NCI-H2107 (cell line): ENCODE data around the gene LRMDA.
"Not testable (repeated sequence)": the region's sequence is repeated elsewhere in the genome, so short reads cannot be mapped to it uniquely, and the experiment has no call there.

Experiments used
- DNase-seq: peaks from one replicate; lab custom pipeline; 2025; lab: John Stamatoyannopoulos, UW

LRMDA gene

DNA sequence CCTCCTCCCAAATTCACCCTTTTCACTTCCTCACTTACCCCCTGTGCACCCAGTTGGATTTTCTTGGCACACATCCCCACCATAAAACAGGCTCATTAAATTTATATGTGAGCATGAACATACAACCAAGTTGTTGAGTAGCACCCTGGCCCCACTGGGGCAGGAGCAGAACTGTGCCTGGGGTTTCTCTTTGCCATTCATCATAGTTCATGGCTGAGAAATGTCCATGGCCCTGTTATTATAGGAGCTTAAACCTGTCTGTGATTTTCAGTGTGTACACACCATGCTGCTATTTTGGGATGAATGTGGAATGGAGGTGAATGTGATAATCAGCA is 618.8 kb downstream of the LRMDA start:
- no peak for DNase-seq

DNA sequence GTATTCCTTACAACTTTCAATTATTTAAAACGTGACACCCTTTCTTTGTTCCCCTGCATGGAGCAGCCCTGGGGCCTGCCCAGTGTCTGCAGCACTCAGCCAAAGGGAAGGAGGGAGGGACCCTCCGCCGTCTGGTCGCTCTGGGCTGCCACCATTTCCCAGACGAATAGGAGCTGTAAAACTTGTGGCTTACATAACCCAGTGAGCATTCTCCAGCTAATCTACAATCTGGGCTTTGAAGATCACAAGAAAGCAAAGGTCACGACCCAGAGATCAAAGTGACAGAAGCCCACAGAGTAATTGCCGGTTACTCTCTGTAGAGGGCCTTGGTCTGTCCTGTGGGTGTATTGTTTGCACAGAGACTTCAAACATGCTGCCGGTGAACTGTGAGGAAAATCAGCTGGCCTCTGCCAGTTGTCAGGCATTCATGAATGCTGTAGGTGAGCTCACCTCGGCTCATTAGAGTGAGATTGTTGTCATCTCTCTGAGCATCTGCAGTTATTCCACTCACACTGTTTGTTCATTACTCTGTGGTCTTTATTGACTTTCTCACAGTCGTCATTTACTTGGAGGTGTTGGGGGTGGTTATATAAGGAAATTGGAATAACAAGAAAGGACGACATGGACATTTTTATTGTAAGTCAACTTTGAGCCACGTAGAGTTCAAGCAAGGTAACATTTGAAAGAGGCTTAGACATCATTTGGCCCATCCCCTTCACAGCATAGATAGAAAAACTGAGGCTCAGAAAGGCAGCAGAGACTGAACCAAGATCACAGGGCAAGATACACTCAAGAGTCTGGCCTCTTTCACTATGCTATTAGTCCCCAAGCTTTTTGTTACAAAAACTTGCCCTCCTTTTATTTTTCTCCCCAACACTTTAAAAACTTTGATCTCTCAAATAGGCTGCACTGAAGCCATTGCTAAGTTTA is 619.8 kb downstream of the LRMDA start:
- DNase-seq = no peak

DNA sequence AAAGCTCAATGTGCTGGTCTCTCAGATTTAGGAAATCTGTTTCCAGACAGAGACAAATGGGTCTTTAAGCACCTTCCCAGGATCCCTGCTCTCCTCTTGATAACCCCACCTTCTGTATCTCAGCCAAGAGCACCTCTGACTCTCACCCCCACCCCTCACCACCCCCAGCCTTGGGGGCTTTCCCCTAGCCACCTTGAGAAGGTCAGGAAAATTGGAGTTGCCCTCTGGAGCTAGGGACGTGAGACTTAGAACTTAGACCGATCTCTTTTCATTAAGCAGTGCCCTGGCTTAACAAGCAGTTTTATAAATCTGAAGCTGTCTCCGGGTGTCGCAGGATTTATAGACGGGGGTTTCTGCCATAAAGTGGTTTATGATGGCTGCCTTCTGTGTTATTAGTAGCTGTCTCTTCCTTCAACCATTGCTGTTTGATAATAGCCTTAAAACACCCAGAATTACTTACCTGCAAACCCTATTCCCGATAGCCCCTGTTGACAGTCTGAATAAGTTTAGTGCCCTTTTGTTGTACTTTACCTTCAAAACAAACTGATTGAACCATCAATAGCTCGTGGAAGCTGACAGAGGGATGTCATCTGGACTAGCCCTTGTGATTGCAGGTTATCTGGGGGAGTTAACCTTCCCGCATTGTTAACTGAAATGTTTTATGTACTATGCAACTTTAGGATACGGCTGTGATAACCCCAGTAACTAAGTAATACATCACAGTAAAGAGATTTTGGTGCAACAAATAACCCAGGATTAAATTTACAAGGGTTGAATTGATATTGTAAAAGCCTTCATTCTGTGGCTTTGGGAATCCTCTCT is 621.5 kb downstream of the LRMDA start:
- DNase-seq = no peak

DNA sequence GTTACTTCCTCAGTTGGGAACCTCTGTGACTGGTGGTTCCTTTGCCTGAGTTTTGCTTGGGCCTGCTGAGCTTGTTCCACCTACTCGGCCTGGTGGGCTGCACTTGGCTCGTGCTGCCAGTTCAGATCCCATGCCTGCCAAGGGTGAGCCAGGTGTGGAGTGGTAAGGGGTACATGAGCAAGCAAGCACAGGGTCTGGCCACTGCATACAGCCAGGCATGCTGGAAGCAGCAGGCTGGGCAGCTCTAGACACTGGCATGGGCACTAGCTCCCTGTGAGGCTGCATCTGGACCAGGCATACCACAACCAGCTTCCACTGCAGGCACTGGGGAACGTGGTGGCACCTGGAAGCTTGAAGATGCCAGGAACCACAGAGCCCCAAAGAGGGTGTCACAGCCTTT is 624.0 kb downstream of the LRMDA start:
- no peak for DNase-seq

GRCh38 chr10:76055963-76056362 is 624.5 kb downstream of the LRMDA start:
- no peak for DNase-seq

DNA sequence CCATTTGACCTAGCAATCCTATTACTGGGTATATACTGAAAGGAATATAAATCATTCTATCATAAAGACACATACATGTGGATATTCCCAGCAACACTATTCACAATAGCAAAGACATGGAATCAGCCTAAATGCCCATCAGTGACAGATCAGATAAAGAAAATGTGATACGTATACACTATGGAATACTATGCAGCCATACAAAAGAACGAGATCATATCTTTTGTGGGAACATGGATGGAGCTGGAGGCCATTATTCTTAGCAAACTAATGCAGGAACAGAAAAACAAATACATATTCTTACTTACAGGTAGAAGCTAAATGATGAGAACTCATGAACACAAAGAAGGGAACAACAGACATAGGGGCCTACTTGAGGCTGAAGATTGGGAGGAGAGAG is 629.6 kb downstream of the LRMDA start:
- DNase-seq = not testable (repeated sequence)

- DNase-seq = no peak
Observed at GRCh38 chr10:76066457-76066856, 635.0 kb downstream of the LRMDA start.

- no peak for DNase-seq
Observed at GRCh38 chr10:76067447-76067846, 636.0 kb downstream of the LRMDA start.

- DNase-seq = no peak
Observed at GRCh38 chr10:76068856-76069255, 637.4 kb downstream of the LRMDA start.

DNA sequence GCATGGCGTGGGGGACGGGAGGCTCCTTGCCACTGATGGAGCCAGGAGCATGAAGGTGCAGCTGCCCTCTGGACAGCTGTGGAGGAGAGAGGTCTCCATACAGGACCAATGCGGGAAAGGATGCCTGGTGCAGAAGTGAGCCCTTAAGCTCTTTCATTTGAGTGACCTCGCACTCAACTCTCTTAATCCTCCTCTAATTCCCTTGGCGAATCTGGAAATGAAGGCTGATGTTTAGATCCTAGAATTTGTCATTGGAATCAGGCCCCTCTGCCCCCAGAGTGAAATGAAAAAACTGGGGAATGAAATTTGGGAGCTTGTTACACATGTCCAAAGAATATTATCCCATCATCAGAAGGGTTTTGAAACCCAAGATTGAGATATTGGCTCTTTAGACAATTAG is 639.5 kb downstream of the LRMDA start:
- no peak for DNase-seq

GRCh38 chr10:76071653-76072365 is 640.4 kb downstream of the LRMDA start:
- DNase-seq = no peak

DNA sequence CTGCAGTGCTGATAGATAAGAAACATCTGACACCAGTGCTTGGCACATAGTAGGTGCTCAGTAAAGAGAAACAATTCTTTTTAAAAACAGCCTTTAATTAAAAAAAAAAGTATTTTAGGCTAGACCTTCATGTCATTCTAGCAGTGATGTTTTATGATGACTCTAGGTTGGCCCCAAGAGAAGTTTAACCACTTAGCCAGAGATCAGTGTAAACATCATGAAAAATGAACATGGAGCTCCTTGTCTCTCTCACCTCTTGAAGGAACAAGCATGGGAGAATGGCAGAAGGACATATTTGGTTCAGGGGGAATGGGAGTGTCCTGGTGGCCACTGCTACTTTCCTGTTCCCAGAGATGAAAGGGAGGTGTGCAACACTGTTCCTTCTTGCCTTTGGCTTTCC is 641.0 kb downstream of the LRMDA start:
- DNase-seq = no peak

- DNase-seq = no peak
Observed at GRCh38 chr10:76073524-76073923, 642.1 kb downstream of the LRMDA start.

DNA sequence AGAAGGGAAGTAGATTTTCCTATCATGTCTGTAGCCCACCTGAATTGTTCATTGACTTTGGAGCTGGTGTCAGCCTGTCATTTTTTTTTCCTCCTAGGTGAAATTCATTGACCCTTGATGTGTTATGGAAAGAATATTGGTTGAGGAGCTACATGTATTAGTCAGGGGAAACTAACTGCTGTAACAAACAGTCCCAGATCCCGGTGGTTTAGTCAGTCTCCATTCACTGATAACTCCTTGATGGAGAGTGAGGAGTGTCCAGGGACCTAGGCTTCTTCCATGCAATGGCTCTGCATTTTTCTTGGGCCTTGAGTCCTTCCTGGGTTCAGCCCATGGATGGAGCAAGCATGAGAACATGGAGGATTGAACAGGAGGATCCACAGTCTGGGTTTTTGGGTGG is 643.2 kb downstream of the LRMDA start:
- DNase-seq = no peak

GRCh38 chr10:76080451-76080850 is 649.0 kb downstream of the LRMDA start:
- no peak for DNase-seq

DNA sequence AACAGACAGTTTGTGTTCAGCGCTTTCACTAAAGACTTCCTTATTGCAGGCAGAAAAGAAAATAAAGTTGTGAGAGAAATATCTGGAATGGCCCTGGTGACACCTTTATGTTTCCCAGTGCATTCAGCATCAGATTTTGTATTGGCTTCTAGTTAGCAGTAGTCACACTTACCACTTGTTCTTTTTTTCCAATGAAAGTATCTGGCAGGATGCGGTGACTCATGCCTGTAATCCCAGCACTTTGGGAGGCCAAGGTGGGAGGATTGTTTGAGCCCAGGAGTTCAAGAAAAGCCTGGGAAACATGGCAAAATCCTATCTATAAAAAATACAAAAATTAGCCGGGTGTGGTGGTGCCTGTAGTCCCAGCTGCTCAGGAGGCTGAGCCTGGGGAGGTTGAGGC is 649.6 kb downstream of the LRMDA start:
- no peak for DNase-seq

DNA sequence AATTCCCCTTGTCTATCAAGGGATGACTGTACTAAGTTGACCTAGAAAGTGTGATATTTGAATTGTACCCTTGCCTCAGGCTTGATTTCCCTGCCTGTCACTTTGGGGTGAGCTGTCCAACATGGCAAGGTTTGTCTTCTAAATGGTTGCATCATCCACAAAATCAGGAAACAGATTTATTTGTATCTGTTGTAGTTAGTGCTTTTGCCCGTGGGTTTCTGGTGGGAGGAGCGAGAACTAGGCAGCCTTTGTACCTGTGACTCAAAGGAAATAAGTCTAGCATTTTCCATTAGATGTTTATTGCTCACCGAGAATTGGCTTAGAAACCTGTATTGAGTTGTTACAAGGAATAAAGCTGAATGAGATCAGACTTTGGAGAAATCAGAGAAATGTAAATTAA is 650.8 kb downstream of the LRMDA start:
- no peak for DNase-seq

DNA sequence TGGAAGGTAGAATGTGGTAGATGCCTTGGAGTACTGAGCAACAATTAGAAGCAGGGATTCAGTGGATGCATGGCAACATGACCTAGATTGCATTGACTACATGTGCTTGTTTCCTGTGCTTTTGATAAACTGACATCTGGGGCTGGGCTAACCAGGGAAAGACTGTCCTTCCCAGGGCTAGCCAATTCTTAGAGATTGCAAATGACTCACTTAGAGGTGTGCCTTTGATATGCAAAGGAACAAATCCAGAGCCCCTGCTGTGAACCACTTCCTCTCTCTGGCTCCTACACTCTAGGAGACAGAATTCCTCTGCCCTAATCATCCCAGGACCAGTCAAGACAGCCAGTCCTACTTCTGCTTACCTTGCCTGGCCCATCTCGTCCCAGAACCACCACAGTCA is 651.5 kb downstream of the LRMDA start:
- DNase-seq = no peak

- no peak for DNase-seq
Observed at GRCh38 chr10:76085002-76085816, 653.8 kb downstream of the LRMDA start.

DNA sequence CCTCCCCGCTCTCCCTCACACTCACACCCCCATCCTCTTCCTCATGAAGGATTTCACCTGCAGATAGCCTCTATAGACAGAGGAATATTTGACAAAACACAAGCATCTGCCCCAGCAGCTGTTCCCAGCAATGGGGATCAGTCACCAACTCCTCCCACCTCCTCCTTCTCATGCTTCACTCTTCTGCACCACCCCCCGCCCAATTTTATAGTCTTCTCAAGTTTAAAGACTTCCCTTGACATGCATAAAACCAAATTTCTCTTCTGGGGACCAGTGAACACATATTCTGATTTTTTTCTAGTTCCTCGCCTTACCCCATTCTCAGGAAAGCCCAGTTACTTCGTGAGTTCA is 654.4 kb downstream of the LRMDA start:
- no peak for DNase-seq

GRCh38 chr10:76086170-76086760 is 654.8 kb downstream of the LRMDA start:
- no peak for DNase-seq
